Liver (tissue), 3 donors: Measurements from ENCODE around the gene PRR30.

ENCODE experiments used
- ATF3 ChIP-seq: IDR thresholded peaks from 2 replicates; pipeline ENCODE4 v1.6.1; 2016; ENCODE audit warnings: antibody characterized with exemption
- CTCF ChIP-seq: fragments of 150-350 bp; IDR thresholded peaks from 2 replicates; pipeline ENCODE4 v1.5.1; 2017; ENCODE audit warnings: improper control_type of control experiment, low read depth, low read length; ENCODE audit not compliant: missing input control
- EGR1 ChIP-seq, 2 donors: IDR thresholded peaks; 2 replicates each; pipeline ENCODE4 v1.6.1; 2016 to 2018; ENCODE audit warnings: antibody characterized with exemption in 2 of 2, low read depth in 2 of 2
- GABPA ChIP-seq, 2 donors: IDR thresholded peaks in 1 of 2; conservative IDR thresholded peaks in 1 of 2; 2 replicates each; pipeline ENCODE4 v1.6.1; 2016; ENCODE audit warnings: antibody characterized with exemption in 2 of 2, mild to moderate bottlenecking in 1 of 2, moderate library complexity in 1 of 2
- HNF4A ChIP-seq, 2 donors: conservative IDR thresholded peaks; 2 replicates each; pipeline ENCODE4 v1.6.1; 2016; ENCODE audit warnings: antibody characterized with exemption in 2 of 2, mild to moderate bottlenecking in 2 of 2
- JUND ChIP-seq, 2 donors: IDR thresholded peaks; 2 replicates each; pipeline ENCODE4 v1.6.1; 2016; ENCODE audit warnings: antibody characterized with exemption in 2 of 2
- MAX ChIP-seq: IDR thresholded peaks from 2 replicates; pipeline ENCODE4 v1.6.1; 2016; ENCODE audit warnings: antibody characterized with exemption
- RAD21 ChIP-seq, 2 donors: IDR thresholded peaks; 2 replicates each; pipeline ENCODE4 v1.6.1; 2016; ENCODE audit warnings: antibody characterized with exemption in 2 of 2, mild to moderate bottlenecking in 2 of 2
- REST ChIP-seq: IDR thresholded peaks from 2 replicates; pipeline ENCODE4 v1.6.1; 2016; ENCODE audit warnings: antibody characterized with exemption, mild to moderate bottlenecking
- RXRA ChIP-seq, 2 donors: IDR thresholded peaks; 2 replicates each; pipeline ENCODE4 v1.6.1; 2017 to 2018; ENCODE audit warnings: antibody characterized with exemption in 2 of 2, mild to moderate bottlenecking in 1 of 2
- SP1 ChIP-seq: IDR thresholded peaks from 2 replicates; pipeline ENCODE4 v1.6.1; 2018; ENCODE audit warnings: antibody characterized with exemption, mild to moderate bottlenecking
- TAF1 ChIP-seq: conservative IDR thresholded peaks from 2 replicates; pipeline ENCODE4 v1.6.1; 2016; ENCODE audit warnings: antibody characterized with exemption, mild to moderate bottlenecking
- YY1 ChIP-seq: IDR thresholded peaks from 2 replicates; pipeline ENCODE4 v1.6.1; 2016; ENCODE audit warnings: antibody characterized with exemption, mild to moderate bottlenecking
- ZBTB33 ChIP-seq: IDR thresholded peaks from 2 replicates; pipeline ENCODE4 v1.6.1; 2016; ENCODE audit warnings: antibody characterized with exemption
- donor health status: healthy.
- donor health status: healthy.

- TF ChIP-seq MAX, result no peak
- no peak for TF ChIP-seq CTCF
- no peak for TF ChIP-seq GABPA (IDR thresholded peaks at IDR 0.05 in 1 of 2, conservative IDR thresholded peaks at IDR 0.05 in 1 of 2)
- no peak for TF ChIP-seq JUND (IDR thresholded peaks at IDR 0.05)
- TF ChIP-seq RXRA (IDR thresholded peaks at IDR 0.05), result no peak
- no peak for TF ChIP-seq EGR1 (IDR thresholded peaks at IDR 0.05; ENCODE audit: low read depth in 2 of 2)
- no peak for TF ChIP-seq YY1
- no peak for TF ChIP-seq ATF3
- no peak for TF ChIP-seq SP1
- TF ChIP-seq ZBTB33, result no peak
- no peak for TF ChIP-seq RAD21 (IDR thresholded peaks at IDR 0.05)
- no peak for TF ChIP-seq TAF1
- no peak for TF ChIP-seq REST
- no peak for TF ChIP-seq HNF4A (conservative IDR thresholded peaks at IDR 0.05)
Measured at GRCh38 chr2:27125104-27125503, 14.1 kb downstream of the PRR30 start.
